D341Med (cell line): ENCODE data around the gene FOXB1.

Source experiments
- DNase-seq: peaks from one replicate; pipeline ENCODE4 v3.0.0; 2012; ENCODE audit warnings: low spot score

FOXB1 gene

GRCh38 chr15:59998950-59999611 lies 5.0 kb upstream of the FOXB1 start:
- no peak for DNase-seq

- no peak for DNase-seq
These were observed 4.4 kb upstream of the FOXB1 start for GRCh38 chr15:59999612-60000112.

DNA sequence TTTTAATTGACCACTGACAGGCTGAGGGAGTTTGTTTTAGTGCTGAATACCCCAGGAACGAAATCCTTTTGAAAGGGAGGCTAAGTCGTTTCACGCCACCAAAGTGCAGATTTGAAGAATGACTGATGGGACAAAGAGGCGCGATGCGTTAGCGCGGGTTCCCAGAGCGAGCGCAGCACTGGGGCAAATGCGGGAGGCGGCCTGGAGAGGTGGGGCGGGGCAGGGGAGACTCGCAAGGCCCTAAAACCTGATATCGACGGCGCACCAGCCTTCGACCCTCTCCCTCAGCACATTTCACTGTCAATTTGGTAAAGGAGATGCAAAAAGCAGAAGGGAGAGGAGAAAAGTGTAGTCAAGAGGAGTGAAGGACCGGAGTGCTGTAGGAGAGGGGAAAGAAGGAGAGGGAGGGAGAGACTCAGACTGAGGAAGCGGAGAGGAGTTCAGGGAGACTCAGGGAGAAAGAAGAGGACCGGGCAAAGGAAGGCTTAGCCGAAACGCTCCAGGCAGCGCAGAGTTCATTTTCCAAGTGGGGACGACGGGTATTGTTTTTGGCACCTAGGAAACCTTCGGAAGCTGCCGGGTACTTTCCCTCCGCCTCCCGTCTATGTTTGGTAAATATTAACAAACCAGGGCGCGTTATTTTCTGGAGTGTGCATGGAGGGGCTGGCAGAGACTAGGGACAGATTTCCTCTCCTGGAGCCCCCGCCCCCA lies 3.8 kb upstream of the FOXB1 start:
- no peak for DNase-seq

DNA sequence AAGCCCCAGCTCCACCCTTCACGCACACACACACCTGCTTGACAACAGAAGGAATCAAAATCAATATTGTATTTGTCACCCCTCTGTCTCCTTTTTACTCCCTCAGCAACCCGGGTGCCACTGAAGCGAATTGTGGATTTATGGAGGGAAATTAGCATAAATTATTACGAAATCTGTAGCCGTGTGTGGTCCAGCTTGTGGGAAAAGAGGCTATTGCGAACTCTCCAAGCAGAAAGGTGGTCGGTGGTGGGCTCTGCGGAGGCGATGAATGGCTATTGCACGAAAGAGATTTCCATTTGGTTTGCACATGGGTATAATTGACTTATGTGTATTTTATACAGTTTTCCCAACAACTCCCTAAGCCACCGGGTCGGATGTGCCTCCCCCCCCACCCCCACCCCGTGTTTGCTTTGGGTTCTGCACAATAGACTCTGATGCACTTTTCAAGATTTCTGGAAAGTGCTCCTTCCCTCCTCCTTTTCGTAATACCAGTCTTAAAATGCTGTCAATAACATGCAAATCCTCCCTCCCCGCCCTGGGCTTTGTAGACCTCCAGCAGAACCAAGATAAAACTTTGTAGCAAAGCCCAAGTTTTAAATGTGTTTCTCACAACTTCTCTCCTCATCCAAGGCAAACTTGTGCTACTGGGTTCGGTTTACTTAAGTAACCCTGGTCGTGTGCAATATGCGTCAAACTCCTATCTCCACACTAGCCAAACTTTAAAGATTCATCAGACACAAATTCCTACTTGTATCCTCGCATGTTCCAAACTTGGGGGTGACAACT lies 3.1 kb upstream of the FOXB1 start:
- DNase-seq: no peak

GRCh38 chr15:60001610-60002527 lies 2.2 kb upstream of the FOXB1 start:
- DNase-seq: no peak

DNA sequence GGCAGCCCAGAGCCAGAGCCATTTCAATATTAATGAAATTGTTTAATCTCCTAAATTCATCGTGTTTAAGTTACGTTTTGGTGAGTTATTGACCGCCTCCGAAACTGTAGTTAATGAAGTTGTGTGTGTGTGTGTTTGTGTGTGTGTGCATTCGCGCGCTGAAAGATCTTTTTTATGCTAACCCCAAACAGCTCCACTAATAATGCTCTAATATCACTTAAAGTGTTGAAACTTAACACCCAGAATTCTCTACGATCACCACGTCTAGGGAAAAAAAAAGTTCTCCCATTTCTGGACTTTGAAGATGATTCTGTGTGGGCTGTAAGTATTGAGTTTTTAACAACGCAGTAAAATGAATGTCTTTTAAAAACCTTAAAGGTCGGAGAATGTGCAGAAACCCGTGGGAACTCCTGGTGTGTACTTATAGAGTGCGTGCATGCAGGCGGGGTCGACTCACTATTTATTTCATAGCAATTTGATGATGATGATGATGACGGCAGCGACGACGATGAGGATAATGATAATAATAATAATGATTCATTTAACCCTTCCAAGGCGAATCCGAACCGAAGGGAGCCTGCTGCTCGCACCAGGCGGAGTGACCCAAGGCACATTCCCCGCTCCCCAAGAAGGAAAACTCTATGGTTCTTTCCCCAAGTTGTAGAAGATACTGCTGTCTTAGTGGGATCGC lies 1.4 kb upstream of the FOXB1 start:
- DNase-seq: no peak

DNA sequence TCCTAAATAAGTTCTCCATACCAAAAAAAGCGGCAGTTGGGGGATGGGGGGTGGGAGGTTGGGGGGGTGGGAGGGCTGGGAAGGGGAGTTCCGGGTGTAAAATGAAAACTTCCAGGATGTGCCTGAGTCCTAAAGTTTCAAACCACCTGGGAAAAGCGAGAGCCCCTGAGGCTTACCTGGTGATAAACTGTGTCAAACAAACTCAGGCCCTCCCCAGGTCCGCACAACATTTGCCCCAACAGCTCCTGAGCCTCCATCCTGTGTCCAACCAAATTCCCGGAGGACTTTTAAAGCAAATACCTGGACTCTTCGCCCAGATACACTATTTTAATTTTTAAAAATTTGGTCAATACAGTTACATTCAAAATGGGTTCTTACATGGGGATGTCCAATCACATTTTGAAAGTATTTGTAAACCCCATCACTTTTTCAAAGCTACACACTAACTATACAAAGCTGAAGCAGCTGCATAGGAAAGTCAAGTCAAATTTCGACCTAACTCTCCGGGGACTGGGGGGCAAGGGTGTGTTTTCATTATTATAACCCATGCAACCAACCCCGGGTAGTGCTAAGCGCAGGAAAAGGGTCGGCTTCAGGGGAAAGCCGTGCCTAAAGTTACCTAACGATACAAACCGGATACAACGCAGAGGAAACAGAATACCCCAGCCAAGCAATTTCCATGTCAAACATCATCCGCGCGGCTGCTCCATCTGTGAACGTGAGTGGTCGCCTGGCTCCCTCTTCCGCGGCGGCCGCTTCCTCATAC lies 685 bp upstream of the FOXB1 start:
- no peak for DNase-seq

DNA sequence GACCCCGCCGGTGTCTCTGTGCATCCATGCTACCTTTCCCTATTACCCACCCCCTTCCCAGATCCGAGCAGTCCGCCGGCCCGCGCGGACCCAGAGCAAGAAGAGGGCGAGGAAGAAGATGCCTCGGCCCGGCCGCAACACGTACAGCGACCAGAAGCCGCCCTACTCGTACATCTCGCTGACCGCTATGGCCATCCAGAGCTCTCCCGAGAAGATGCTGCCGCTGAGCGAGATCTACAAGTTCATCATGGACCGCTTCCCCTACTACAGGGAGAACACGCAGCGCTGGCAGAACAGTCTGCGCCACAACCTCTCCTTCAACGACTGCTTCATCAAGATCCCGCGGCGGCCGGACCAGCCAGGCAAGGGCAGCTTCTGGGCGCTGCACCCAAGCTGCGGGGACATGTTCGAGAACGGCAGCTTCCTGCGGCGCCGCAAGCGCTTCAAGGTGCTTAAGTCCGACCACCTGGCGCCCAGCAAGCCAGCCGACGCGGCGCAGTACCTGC lies 788 bp downstream of the FOXB1 start:
- no peak for DNase-seq

DNA sequence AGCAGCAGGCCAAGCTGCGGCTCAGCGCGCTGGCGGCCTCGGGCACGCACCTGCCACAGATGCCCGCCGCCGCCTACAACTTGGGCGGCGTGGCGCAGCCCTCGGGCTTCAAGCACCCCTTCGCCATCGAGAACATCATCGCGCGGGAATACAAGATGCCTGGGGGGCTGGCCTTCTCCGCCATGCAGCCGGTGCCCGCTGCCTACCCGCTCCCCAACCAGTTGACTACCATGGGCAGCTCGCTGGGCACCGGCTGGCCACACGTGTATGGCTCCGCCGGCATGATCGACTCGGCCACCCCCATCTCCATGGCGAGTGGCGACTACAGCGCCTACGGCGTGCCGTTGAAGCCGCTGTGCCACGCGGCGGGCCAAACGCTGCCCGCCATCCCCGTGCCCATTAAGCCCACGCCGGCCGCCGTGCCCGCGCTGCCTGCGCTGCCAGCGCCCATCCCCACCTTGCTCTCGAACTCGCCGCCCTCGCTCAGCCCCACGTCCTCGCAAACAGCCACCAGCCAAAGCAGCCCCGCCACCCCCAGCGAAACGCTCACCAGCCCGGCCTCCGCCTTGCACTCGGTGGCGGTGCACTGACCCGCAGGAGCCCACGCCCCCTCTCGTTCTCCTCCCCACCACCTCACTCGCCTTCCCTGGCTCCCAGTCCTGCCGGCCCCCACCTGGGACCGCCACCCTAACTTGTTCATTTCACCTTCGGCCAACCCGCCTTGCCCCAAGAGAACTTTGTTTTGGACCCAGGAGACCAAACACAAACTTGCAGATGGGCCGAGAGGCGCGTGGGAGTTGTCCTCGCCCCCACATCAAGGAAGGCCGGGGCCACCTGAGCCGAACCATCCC lies 1.5 kb downstream of the FOXB1 start:
- no peak for DNase-seq

DNA sequence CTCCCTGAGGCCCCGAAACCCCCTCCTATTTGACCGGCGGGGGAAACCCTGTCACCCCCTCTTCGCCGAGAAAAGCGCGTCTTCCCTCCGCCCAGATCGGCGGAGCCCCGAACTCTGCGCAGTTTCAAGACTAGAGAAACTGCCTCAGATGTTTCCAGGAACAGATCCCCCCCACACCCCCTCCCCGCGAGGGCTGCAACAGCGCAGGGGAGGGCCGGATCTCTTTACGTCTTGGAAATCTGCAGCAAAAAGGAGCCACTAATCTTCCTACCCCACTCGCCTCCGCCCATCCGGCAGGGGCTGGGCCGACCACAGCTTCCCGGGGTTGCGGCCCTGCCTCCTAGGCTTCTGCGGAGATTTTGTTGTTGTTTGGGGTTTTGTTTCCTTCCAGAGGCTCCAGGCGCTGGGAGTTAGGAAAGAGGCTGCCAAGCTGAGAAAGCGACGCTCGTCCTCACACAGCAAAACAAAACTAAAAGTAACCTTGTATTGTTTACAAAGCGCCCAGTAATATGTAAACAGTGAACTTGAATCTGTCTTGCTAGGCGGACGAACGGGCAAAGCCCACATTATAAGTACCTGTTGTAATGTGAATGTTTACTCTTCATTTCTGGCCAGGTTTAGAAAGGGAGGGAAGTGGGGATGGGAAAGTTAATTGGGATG lies 2.2 kb downstream of the FOXB1 start:
- peak; percentile 52 for DNase-seq

DNA sequence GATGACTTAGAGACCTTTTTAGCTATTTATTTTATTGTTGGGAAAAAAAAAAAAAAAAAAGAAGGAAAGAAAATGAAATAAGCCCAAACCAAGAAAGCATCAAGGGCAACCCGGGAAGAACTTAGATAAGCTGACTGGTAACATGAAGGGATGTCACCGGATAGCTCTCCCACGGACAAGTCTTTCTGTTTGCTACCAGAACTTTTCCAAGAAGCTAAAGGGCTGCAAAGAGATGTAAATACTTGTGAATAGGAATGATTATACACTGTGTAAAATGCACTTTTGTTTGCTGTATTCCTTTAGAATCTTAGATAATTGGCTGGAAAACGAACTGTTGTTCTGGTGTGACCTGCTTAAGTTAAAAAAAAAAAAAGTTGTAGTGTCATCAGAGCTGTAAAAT lies 2.8 kb downstream of the FOXB1 start:
- DNase-seq: no peak

DNA sequence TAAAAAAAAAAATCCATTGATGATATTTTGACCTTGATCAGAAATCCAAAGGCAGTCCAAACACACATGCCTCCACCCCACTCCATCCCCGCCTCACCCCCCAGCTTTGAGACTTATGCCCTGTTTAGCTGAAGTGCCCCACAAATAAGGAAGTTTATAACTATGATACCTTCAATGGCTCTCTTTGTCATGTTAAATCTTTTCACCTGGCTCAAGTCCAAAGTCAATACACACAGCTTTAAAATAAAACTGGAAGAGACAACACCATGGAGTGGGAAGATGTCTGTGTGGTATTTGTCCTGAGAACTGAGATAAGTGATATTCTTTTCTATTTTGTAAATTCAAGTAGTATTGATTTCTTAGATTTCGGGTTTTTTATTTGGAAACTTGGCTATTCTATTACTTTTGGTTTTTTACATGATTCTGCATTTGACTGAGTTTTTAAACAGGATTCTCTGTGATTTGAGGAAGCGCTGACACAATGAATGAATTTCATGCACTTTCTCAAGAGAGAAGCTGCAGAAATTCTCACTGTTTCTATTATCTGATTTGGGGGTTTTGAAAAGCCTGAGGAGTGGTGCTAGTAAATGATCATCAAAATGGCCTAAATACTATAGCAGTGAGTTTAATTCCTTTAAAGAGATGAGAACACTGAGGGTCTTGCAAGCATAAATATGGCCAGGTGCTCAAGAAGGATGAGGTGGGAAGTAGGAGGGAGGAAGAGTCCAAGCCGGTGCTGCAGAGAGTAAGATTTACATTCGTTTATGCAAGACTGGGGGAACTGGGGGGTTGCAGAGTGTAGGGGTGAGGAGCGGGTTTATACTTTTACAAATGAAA lies 5.2 kb downstream of the FOXB1 start:
- no peak for DNase-seq

- DNase-seq: no peak
These were observed 6.0 kb downstream of the FOXB1 start for GRCh38 chr15:60009980-60010732.

DNA sequence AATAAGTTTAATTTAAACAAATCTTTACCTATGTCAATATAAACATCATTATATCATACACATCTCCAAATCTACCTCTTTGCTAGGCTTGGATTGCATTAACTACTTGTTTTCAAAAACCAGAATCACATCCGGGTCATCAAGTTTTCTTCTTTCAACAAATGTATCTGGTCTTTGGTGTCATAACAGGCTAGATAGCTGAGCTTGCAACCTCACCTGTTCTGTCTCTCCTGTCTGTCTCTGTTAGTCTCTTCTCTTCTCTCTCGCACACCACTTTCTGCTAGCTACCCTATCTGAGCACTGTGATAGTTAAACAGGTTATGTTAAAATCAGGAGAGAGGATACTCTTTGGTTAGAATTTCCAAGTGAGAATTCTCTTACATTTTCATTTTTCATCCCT lies 6.7 kb downstream of the FOXB1 start:
- no peak for DNase-seq

DNA sequence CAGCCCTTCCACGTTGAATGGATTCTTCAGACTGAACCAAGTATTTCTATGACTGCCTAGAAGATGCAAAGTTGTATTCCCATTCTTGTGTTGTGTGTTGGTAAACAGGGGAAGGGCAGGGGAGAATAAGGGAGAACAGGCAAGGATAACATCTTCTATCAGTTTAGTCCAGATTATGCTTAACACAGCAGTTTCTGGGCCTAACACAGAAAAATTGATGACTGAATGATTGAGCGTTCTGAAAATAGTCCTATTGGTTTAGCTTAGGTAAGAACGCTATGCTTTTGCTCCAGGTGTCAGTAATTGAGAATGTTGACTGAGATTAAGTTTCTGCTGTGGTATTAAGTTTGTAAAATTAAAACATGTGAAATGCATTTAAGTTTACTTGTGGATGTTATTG lies 8.6 kb downstream of the FOXB1 start:
- DNase-seq: no peak

DNA sequence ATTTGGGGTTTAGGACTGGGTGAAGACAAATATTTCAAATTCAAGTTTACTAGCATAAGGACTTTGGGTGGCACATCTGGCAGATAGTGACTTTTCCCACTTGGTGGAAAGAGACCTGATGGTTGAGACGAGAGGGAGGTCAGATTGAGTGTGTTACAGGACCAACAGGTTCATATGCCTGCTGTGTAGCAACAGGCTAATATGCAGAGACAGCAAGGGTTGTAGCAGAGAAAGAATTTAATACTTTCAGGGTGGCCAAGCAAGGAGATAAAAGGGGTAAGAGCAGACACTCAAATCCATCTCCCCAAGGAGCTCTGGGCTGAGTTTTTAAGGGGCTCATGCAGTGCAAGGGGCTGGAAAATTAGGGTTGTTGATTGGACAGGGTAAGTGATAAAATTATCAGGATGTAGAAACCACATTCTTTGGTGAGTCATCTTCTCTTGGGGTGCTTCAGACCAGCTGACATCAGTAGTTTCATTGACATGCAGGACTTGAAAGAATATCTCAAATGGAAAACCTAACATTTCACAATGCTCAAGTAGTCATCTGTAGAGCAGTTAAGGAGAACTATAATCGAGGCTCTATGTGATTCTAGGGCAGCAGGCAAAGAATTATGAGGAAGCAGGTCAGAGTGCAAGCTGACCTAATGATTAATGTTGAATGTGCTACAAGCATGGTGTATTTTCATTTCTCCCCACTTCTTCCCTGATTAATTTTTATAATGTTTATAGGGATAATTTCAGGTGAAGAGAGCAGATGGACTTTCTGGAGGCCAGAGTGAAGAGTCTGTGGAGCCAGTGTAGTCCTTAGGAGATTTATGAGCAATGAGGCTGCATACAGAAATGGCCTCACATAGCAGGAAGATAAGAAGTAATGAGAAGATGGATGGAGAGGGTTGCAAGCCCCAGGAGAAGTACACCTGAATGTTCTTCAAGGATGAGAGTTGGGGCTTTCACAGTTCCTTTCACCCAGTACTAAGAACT lies 13.7 kb downstream of the FOXB1 start:
- no peak for DNase-seq
